Astrocyte of the spinal cord (primary cell): Measurements from ENCODE around the gene MSN.

Source experiments
- DNase-seq: peaks from one replicate; pipeline ENCODE4 v3.0.0; 2011; ENCODE audit warnings: low read depth, low spot score
- H3K4me3 ChIP-seq: 2 replicates; pipeline ENCODE4 v1.5.1; 2011; ENCODE audit warnings: low read depth, mild to moderate bottlenecking, low read length, moderate library complexity
- CTCF ChIP-seq: IDR thresholded peaks from 2 replicates; pipeline ENCODE4 v1.5.1; 2012; ENCODE audit warnings: low read depth, mild to moderate bottlenecking, low read length, inconsistent platforms
- in situ Hi-C: cut with HindIII; loops from 2 replicates; pipeline ENCODE4 v1.10.0; 2017; ENCODE audit warnings: low sequenced_read_pairs

The MSN gene

GRCh38 chrX:65673857-65674203, 6.4 kb downstream of the MSN start:
- H3K4me3 ChIP-seq, result no peak overlapping the region
- DNase-seq, result no peak
- in situ Hi-C loops, result no loop called here
- no peak for TF ChIP-seq CTCF

- in situ Hi-C loops, result no loop called here
- DNase-seq, result no peak
- no peak overlapping the region for H3K4me3 ChIP-seq
- no peak for TF ChIP-seq CTCF
These were observed 6.9 kb downstream of the MSN start for GRCh38 chrX:65674204-65674893.

GRCh38 chrX:65677954-65678469, 10.6 kb downstream of the MSN start:
- TF ChIP-seq CTCF, result no peak
- in situ Hi-C loops, result no loop called here
- H3K4me3 ChIP-seq, result no peak overlapping the region
- DNase-seq, result peak; percentile 90

GRCh38 chrX:65679071-65679540, 11.7 kb downstream of the MSN start:
- DNase-seq, result peak; percentile 55
- no peak overlapping the region for H3K4me3 ChIP-seq
- in situ Hi-C loops, result no loop called here
- no peak for TF ChIP-seq CTCF

GRCh38 chrX:65681810-65682209, 14.4 kb downstream of the MSN start:
- in situ Hi-C loops, result no loop called here
- no peak overlapping the region for H3K4me3 ChIP-seq
- no peak for DNase-seq
- TF ChIP-seq CTCF, result no peak

GRCh38 chrX:65685112-65685511, 17.7 kb downstream of the MSN start:
- in situ Hi-C loops, result no loop called here
- no peak overlapping the region for H3K4me3 ChIP-seq
- DNase-seq, result no peak
- no peak for TF ChIP-seq CTCF
